HG03159 (cell line): Measurements from ENCODE around the gene PIK3R1.

Experiments used
- ATAC-seq: cut with Tn5 transposase; IDR thresholded peaks from one replicate; pipeline ENCODE4 v1.9.1; 2021; ENCODE audit warnings: mild to moderate bottlenecking, moderate library complexity; ENCODE audit not compliant: unreplicated experiment

Gene PIK3R1

GRCh38 chr5:68290260-68290674 is 74.7 kb downstream of the PIK3R1 start:
- no peak for ATAC-seq

- no peak for ATAC-seq
Observed at GRCh38 chr5:68290847-68291246, 75.3 kb downstream of the PIK3R1 start.

DNA sequence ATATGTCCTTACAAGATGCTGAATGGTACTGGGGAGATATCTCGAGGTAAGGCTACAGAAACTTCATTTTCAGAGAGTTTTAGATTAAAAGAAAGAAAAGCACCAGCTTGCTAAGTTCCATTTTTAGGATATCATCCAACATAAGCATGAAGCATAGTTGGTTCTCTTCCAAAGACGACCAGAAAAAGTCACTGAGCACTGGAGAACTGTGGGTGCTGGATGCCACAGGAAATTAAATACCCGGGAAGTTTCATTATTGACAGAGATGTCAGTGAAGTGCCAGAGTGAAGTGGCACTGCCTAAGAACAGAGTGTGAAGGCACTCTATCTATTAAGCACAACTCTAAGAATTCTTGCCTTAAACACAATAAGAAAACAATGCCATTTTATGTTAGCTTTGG is 76.8 kb downstream of the PIK3R1 start:
- ATAC-seq: no peak

- no peak for ATAC-seq
Observed at GRCh38 chr5:68295772-68296171, 80.2 kb downstream of the PIK3R1 start.

GRCh38 chr5:68296895-68297294 is 81.3 kb downstream of the PIK3R1 start:
- ATAC-seq: no peak

DNA sequence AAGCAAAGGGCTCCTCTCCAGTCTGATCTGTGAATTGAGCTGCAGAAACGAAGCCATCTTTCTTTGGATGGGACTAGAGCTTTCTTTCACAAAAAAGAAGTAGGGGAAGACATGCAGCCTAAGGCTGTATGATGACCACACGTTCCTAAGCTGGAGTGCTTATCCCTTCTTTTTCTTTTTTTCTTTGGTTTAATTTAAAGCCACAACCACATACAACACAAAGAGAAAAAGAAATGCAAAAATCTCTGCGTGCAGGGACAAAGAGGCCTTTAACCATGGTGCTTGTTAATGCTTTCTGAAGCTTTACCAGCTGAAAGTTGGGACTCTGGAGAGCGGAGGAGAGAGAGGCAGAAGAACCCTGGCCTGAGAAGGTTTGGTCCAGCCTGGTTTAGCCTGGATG is 82.1 kb downstream of the PIK3R1 start:
- ATAC-seq: no peak

- ATAC-seq: no peak
Observed at GRCh38 chr5:68298479-68298878, 82.9 kb downstream of the PIK3R1 start.

- ATAC-seq: no peak
Observed at GRCh38 chr5:68299105-68299504, 83.5 kb downstream of the PIK3R1 start.

DNA sequence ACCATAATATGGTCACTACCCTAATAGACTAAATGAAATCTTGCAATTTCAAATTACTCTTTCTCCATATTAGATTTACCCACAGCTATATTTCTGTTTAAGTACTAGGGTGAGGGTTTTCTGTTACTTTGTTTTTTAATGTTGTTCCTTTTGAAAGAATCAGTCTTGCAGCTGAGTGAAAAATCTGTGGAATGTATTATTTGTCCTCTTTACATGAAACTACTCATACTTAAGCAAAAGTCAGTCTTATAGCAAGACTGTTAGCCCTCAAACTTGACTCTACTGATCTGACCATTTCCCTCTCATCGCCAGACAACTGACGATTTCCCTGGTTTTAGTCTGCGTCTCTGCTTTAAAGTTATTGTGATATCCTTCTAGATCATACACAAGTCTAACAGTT is 84.0 kb downstream of the PIK3R1 start:
- ATAC-seq: no peak

- ATAC-seq: no peak
Observed at GRCh38 chr5:68303038-68303738, 87.6 kb downstream of the PIK3R1 start.

DNA sequence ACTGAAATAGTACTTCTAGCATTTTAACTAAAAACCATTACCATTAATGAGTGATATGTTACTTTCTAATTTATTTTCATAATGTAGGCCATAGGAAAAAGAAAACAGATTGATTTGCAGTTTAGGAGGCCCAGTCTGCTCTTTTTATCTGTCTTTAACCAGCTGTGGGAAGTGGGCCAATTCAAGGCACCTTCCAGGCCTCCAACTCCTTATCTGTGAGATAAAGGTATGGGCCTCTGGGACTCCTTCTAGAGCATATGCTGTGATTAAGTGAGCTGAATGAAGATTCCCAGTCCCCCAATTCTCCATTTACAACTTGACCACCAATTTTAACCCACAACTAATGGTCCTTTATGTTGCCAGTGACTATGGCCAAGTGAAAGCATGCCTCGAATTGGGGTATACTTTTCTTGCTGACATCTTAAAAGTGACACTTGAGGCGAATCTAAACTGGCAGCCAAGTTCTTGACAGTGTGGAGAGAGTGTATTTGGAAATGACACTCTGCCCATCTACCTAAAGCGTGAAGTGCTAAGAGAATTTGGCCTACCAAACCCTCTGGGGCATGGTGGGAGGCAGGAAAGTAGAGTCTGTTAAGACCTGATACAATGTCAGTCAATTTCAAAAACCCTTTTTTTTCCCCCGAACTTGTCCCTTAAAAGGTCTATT is 88.3 kb downstream of the PIK3R1 start:
- no peak for ATAC-seq

- no peak for ATAC-seq
Observed at GRCh38 chr5:68304421-68305052, 89.0 kb downstream of the PIK3R1 start.

DNA sequence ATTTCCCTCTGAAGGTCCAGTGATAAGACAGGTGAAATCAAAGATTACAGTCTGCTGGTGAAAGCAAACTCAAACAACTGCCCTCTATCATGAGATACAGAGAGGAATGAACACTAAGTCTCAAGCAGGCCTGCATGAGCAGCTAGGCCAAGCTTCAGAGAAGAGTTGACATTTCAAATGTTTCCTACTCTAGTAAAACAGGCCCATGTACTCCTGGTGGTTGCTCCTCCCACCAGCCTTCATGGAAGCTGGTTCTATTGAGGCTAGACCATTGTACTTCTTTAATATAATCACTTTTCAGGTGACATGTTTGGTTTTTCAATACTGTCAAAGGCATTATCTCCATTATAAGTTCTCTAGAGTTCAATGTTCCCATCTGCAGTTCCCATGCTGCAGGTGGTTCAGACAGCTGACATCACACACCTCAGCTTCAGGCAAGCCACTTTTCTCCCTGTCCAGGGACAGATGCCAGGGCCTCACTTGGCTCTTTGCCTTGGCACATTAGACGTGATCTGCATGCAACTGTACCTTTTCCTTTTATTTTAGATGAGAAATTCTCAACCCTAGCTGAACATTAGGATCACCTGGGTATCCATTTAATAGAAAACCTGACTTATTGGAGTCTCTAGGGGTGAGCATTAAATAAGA is 89.8 kb downstream of the PIK3R1 start:
- ATAC-seq: no peak

GRCh38 chr5:68306361-68307014 is 90.9 kb downstream of the PIK3R1 start:
- no peak for ATAC-seq

GRCh38 chr5:68313336-68313735 is 97.8 kb downstream of the PIK3R1 start:
- no peak for ATAC-seq

DNA sequence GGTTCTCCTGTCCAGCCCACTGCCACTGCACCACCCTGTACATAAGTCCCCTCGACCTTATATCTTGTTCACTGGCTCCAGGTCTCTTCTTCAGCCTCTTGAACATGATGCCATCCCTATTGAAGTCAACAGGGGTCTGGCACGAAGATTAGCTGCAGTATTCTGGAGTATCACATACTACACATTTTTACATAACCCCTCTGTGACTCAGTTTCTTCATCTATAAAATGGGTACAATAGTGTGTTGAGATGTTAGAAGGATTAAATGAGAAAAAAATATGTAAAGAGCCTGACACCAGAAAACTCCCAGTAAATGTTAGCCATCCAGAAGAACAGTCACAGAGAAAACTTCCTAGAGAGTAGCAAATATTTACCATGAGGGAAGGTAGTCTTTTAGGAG is 98.9 kb downstream of the PIK3R1 start:
- no peak for ATAC-seq

DNA sequence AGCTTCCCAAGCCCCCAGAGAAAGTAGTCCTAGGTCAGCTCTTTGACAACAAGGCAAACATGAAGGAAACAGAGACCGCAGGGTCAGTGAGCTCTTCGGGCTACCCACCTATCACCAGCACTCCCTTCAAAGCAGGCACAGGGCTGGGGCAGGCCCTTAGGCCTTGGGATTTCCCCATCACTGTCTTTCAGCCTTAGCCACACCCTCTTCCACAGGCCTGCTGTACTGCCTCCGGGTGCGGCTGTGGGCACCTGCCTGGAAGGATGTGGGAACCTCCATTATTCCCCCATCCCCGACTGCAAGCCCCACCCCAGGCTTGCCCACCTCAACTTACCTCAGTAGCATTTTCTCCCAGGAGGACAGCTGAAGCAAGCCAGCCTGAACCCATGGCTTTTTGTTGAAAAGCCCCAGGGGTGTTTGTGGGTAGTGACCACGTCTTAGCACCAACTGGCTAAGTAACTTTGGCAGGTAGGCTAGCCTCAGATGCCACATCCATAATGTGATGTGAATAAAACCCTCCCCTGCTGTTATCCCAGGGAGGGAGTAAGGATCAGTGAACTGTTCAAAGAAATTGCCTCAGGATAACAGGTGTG is 100.2 kb downstream of the PIK3R1 start:
- ATAC-seq: peak; percentile 93

- no peak for ATAC-seq
Observed at GRCh38 chr5:68316469-68316868, 100.9 kb downstream of the PIK3R1 start.

- no peak for ATAC-seq
Observed at GRCh38 chr5:68317646-68318045, 102.1 kb downstream of the PIK3R1 start.

GRCh38 chr5:68318955-68319705 is 103.6 kb downstream of the PIK3R1 start:
- no peak for ATAC-seq
